ENCODE results near the gene MBLAC1.
"Not testable (repeated sequence)": the region's sequence is repeated elsewhere in the genome, so short reads cannot be mapped to it uniquely, and the experiment has no call there.

The MBLAC1 gene

GRCh38 chr7:100124301-100125230 lies 2.2 kb upstream of the MBLAC1 start:
- no peak for DNase-seq

DNA sequence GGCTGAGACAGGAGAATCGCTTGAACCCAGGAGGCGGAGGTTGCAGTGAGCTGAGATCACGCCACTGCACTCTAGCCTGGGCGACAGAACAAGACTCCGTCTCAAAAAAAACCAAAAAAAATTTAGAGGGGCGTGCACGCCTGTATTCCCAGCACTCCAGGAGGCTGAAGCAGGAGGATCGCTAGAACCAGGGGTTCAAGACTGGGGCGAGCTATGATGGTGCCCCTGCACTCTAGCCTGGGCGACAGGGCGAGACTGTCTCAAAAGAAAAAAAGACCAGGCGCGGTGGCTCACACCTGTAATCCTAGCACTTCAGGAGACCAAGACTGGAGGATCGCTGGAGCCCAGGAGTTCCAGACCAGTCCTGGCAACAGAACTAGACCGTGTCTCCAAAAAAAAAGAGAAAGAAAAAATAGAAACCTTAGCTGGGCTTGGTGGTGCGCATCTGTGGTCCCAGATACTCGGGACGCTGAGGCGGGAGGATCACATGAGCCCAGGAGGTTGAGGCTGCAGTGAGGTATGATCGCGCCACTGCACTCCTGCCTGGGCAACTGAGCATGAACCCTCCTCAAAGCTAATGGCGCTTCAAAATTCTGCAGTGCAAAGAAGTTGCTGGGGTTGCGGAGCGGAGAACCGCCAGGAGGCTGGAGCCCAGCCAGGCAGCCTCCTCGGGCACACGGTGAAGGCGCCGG lies 382 bp upstream of the MBLAC1 start:
- DNase-seq = no peak

- peak; percentile 22 for DNase-seq
Observed at GRCh38 chr7:100127866-100128636, 1.3 kb downstream of the MBLAC1 start.

DNA sequence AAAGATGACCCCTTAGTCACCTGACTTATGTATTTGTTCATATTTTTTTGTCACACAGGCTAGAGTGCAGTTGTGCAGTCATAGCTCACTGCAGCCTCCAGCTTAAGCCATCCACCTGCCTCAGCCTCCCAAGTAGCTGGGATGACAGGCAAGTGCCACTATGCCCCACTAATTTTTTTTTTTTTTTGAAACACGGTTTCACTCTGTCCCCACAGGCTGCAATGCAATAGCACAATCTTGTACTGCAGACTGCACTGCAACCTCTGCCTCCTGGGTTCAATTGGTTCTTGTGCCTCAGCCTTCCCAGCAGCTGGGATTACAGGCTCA lies 1.8 kb downstream of the MBLAC1 start:
- no peak for DNase-seq

GRCh38 chr7:100130220-100130607 lies 3.4 kb downstream of the MBLAC1 start:
- not testable (repeated sequence) for DNase-seq

- DNase-seq = peak; percentile 87
Observed at GRCh38 chr7:100130608-100131453, 4.1 kb downstream of the MBLAC1 start.

DNA sequence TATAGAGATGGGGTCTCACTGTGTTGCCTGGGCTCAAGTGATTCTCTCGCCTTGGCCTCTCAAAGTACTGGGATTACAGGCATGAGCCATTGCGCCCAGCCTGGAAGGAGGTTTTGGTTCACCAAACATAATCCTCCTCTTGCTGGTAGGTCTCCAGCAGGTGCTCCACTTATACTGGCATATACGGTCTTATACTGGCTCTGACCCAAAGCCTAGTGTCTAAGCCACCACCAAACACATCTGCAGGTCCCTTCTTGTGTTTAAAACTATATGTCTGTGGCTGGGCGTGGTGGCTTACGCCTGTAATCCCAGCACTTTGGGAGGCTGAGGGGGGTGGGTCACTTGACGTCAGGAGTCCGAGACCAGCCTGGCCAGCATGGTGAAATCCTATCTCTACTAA lies 5.4 kb downstream of the MBLAC1 start:
- DNase-seq = no peak

GRCh38 chr7:100132697-100133151 lies 6.0 kb downstream of the MBLAC1 start:
- DNase-seq = peak; percentile 63

DNA sequence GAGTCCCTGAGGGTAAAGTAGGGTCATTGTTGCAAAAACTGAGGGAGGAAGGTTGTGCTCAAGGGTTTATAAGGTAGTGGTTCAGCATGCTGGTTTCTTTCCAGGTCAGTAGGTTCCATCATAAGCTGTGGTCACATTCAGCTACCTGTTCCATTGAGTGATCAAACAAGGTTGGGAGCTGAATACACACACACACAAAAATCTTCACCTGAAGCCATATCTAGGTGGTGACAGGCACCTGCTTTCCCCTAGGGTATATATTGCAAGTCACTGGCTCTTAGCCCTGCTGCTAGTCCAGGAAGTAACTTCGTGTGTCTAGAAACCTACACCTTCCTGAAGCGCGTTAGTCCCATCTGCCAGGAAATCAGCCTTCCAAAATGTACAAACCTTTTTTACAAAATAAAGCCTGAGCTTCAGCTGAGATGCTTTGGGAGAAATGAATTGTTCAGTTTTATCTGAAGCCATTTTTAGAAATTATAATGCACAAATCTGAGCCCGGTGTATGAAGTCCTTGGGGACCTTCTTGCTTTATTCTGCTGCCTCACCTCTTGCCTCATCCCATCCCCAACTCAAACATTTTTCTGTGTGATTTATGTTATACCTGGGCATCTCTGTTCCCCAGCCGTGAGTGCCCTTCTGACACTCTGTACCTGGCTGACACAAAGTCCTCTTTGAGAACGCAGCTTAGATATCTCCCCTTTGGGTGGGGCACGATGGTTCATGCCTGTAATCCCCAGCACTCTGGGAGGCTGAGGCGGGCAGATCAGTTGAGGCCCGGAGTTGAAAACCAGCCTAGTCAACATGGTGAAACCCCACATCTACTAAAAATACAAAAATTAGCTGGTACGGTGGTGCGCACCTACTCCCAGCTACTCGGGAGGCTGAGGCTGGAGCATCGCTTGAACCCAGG lies 11.3 kb downstream of the MBLAC1 start:
- DNase-seq = no peak

DNA sequence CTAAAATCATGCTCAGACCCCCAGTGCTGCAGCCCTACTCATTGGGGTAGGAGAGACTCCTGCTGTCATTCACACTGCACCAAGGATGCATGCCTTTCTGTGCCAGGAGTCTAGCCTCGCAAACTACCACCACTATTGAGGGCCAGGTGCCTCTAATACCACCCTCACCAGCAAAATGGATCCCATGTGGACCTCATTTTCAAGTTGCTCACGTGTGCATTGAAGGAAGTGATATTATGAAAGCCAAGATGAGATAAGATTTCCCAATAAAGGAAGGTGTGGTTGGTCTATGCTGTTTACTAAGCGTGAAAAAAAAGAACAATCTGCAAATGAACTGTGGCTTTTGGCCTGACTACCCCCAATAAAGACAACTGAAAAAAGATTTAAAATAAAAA lies 14.8 kb downstream of the MBLAC1 start:
- DNase-seq = no peak

- DNase-seq = no peak
Observed at GRCh38 chr7:100142461-100142860, 15.7 kb downstream of the MBLAC1 start.

DNA sequence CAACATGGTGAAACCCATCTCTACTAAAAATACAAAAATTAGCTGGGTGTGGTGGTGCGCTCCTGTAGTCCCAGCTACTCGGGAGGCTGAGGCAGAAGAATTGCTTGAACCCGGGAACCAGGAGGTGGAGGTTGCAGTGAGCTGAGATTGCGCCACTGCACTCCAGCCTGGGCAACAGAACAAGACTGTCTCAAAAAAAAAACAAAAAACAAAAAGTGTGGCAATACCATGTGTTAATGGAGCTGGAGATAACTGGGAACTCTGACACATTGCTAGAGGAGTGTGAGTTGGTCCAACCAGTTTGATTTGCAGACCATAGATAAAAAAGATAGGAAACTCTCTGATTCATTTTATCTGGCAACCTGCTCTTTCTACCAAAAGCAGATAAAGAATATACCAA lies 19.6 kb downstream of the MBLAC1 start:
- not testable (repeated sequence) for DNase-seq

- no peak for DNase-seq
Observed at GRCh38 chr7:100147278-100147677, 20.5 kb downstream of the MBLAC1 start.

DNA sequence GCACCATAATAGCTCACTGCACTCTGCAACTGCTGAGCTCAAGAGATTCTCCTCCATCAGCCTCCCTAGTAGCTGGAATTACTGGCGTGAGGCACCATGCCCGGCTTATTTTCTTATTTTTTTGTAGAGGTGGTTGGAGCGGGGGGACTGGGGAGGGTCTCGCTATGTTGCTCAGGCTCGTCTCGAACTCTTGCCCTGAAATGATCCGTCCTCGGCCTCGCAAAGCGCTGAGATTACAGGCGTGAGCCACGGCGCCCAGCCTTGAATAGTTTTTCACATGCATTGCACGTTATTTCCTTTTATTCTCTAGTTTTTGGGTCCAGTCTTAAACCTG lies 21.4 kb downstream of the MBLAC1 start:
- DNase-seq = no peak

DNA sequence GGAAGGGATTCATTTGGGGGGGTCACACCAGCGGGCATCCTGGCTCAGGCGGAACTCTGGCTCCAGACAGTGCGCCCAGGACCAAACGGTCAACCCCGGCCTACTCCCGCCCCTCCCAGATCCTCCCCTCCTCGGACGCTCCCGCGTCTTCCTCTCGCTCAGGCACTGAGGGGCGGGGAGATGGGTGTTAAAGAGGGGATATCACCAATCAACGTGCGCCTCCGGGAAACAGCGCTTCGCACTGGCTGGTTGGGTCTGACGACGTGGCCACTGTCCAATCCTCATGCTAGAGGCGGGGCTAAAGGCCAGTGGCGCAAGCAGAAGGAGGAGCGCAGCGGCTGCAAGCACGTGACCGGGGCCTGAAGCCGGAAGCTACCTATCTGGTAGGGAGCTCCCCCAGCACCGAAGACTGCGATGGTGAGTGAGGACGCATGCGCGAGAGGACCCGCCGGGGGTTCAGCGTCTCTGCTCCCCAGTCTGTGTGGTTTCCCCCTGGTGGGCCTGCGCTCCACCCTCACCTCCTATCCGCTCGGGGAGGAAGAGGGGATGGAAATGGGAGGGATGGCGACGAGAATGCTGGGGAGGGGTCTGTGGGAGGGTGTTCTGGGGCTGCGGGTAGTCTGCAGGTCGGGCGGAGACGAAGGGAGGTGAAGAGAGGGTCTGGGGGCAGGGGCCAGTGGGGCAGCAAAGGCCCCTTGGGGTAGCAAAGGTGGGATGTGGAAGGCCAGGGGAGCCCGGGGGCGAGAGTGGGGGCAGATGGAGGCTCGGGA lies 22.0 kb downstream of the MBLAC1 start, which contains the start of gene LAMTOR4:
TSS of gene LAMTOR4 (plus strand) at position 360 of the 770 bp plus-strand sequence. CDS start at position 415, 55 bp downstream.
- DNase-seq = peak; percentile 96

DNA sequence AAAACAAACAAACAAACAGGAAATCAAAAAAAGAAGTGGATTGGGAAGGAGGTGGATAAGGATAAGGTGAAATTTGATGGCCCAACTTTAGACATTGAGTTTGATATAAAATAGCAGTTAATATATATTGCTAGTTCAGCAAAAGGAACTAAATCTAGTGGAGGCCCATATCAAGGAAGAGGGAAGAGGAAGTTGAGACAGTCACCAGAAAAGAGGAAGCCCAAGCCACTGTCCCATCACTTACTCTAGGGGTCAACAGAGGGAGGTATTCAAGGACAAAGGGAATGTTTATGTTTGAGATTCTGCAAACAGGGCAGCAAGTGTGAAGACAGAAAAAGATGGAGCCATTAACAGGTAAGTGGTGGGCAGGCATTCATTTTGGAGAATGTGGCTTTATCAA lies 25.6 kb downstream of the MBLAC1 start:
- no peak for DNase-seq

- DNase-seq = no peak
Observed at GRCh38 chr7:100152937-100153666, 26.3 kb downstream of the MBLAC1 start.

DNA sequence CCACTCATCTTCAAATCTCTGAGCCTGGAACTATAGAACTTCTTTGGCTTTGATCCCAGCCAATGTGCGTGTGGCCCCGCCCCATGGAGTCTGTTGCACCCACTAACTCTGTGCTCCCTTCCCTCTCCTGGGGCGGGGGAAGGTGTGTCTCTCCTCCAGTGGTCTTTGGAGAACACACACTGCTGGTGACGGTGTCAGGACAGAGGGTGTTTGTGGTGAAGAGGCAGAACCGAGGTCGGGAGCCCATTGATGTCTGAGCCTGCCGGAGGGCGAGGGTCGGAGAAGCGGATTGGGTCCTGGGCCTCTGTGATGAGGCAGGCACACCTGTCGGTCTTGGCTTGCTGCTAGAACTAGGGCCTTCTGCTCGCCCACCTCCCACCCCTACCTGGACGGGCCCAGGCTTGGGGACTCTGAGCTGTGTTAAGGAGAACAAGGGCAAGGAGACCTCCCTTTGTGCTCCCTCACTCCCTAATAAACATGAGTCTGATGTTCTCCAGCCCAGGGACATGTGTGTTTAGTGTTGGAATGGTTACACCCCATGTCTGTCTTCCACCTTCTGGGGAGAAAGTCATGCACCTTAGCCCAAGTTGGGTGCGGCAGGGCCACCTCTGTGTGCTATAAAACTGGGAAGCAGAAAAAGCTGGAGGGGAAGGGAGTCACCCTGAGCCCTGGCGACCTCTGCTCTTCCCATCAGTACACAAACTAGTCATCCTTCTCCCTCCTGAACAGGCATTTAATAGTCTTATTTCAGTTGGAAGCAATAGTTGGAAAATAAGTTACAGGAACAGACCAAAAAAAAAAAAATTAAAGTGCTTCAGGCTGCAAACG lies 27.2 kb downstream of the MBLAC1 start:
- DNase-seq = no peak
